ENCODE measurements around the gene MOB3C. TPM values are rescaled to one million over a fixed set of nuclear protein-coding genes. Genes with fewer than 3 reads are reported as not detected.

Gene MOB3C
- total RNA-seq, 1 experiment from 2014 or later = 13.2 TPM

- H3K9me3 ChIP-seq (ENCODE audit: low read length) = no peaks in the 10 kb centered on the region
- ChIA-PET CTCF (interaction anchor here (0.6 to 1.1 kb wide), 2 partner anchors 31 to 82 kb away, joined by 3 to 4 read pairs; no protein-coding TSS in a partner anchor), POLR2A (ENCODE audit: unreplicated experiment) (no interaction called here)
- H4K20me1 ChIP-seq (ENCODE audit: low read length) = no peaks in the 10 kb centered on the region
- H3K27me3 ChIP-seq (ENCODE audit: low read length) = no peaks in the 10 kb centered on the region
- peak; percentile 98 for DNase-seq
- TF ChIP-seq EZH2 (IDR thresholded peaks at IDR 0.05; ENCODE audit: low read length, unreplicated experiment) (no peak), EZH2phosphoT487 (IDR thresholded peaks at IDR 0.05; ENCODE audit: borderline replicate concordance, low read length) (no peak), CTCF (conservative IDR thresholded peaks at IDR 0.05; ENCODE audit: low read depth, low read length) (no peak)
- no peak overlapping the region for H3K4me3 ChIP-seq (ENCODE audit: low read length)
- no peaks in the 10 kb centered on the region for H3K9me2 ChIP-seq (replicated peaks; ENCODE audit: low read length)
- no peak overlapping the region for H3K9ac ChIP-seq (ENCODE audit: low read length)
- no peaks in the 10 kb centered on the region for H3F3A ChIP-seq (ENCODE audit: low read length, unreplicated experiment)
- H3K79me2 ChIP-seq (ENCODE audit: low read length) = no peaks in the 10 kb centered on the region
- H3K27ac ChIP-seq (ENCODE audit: low read length) = peak overlapping the region; percentile 59
- peak overlapping the region; percentile 64 for H3K4me2 ChIP-seq (ENCODE audit: low read length)
- 0 out of 2 replicates have a peak overlapping the region, but pooled peaks have one; percentile 35 for H2AFZ ChIP-seq (ENCODE audit: low read length)
- H3K4me1 ChIP-seq (ENCODE audit: insufficient read depth, low read length) = peaks cover 21% of the 10 kb centered on the region
- H3K36me3 ChIP-seq (ENCODE audit: low read depth, low read length) = peaks cover 17% of the 10 kb centered on the region
- peak; percentile 99 for ATAC-seq
- BruUV-seq (replicated peaks) = no TSS peak
- intact Hi-C loops (cut with micrococcal nuclease) = loop anchor here (2.0 kb wide), 1 partner anchor 21 kb away; no protein-coding TSS in a partner anchor
These were observed 26.8 kb upstream of the MOB3C start for GRCh38 chr1:46643368-46643775.

- H3K4me3 ChIP-seq (ENCODE audit: low read length) = no peak overlapping the region
- H3K9me3 ChIP-seq (ENCODE audit: low read length) = no peaks in the 10 kb centered on the region
- intact Hi-C loops (cut with micrococcal nuclease) = loop anchor here (2.0 kb wide), 1 partner anchor 19 kb away; no protein-coding TSS in a partner anchor
- CTCF ChIA-PET = no interaction called here
- H3K36me3 ChIP-seq (ENCODE audit: low read depth, low read length) = peaks cover 13% of the 10 kb centered on the region; the same call in 1 of the 2 replicates
- H3F3A ChIP-seq (ENCODE audit: low read length, unreplicated experiment) = no peaks in the 10 kb centered on the region
- BruUV-seq (replicated peaks) = no TSS peak
- no peak overlapping the region for H3K27ac ChIP-seq (ENCODE audit: low read length)
- H3K9me2 ChIP-seq (replicated peaks; ENCODE audit: low read length) = no peaks in the 10 kb centered on the region
- H3K4me2 ChIP-seq (ENCODE audit: low read length) = no peak overlapping the region
- H3K4me1 ChIP-seq (ENCODE audit: insufficient read depth, low read length) = peaks cover 21% of the 10 kb centered on the region
- no peak for DNase-seq
- no peak for TF ChIP-seq CTCF (conservative IDR thresholded peaks at IDR 0.05; ENCODE audit: low read depth, low read length)
- no peak for TF ChIP-seq EZH2phosphoT487 (IDR thresholded peaks at IDR 0.05; ENCODE audit: borderline replicate concordance, low read length)
- no peak for TF ChIP-seq EZH2 (IDR thresholded peaks at IDR 0.05; ENCODE audit: low read length, unreplicated experiment)
- no peak overlapping the region for H3K9ac ChIP-seq (ENCODE audit: low read length)
- H4K20me1 ChIP-seq (ENCODE audit: low read length) = no peaks in the 10 kb centered on the region
- ATAC-seq = no peak
- POLR2A ChIA-PET (ENCODE audit: unreplicated experiment) = no interaction called here
- no peak overlapping the region for H2AFZ ChIP-seq (ENCODE audit: low read length)
- no peaks in the 10 kb centered on the region for H3K27me3 ChIP-seq (ENCODE audit: low read length)
- H3K79me2 ChIP-seq (ENCODE audit: low read length) = no peaks in the 10 kb centered on the region
These were observed 25.6 kb upstream of the MOB3C start for GRCh38 chr1:46642115-46642680.

GRCh38 chr1:46639547-46639946, 22.9 kb upstream of the MOB3C start:
- CTCF ChIA-PET = no interaction called here
- intact Hi-C loops (cut with micrococcal nuclease) = no loop called here

More at GRCh38 chr1:46639547-46639946, 22.9 kb upstream of the MOB3C start:
- Histone ChIP-seq H3K4me3 (ENCODE audit: low read length) (no peak overlapping the region), H4K20me1 (ENCODE audit: low read length) (no peaks in the 10 kb centered on the region), H3K9me3 (ENCODE audit: low read length) (no peaks in the 10 kb centered on the region), H3K36me3 (ENCODE audit: low read depth, low read length) (peaks cover 18% of the 10 kb centered on the region; the same call in 1 of the 2 replicates), H2AFZ (ENCODE audit: low read length) (no peak overlapping the region), H3K27me3 (ENCODE audit: low read length) (no peaks in the 10 kb centered on the region), H3K9me2 (replicated peaks; ENCODE audit: low read length) (no peaks in the 10 kb centered on the region), H3K4me1 (ENCODE audit: insufficient read depth, low read length) (peaks cover 21% of the 10 kb centered on the region), H3F3A (ENCODE audit: low read length, unreplicated experiment) (no peaks in the 10 kb centered on the region), H3K4me2 (ENCODE audit: low read length) (no peak overlapping the region), H3K9ac (ENCODE audit: low read length) (no peak overlapping the region), H3K79me2 (ENCODE audit: low read length) (no peaks in the 10 kb centered on the region), H3K27ac (ENCODE audit: low read length) (no peak overlapping the region)
- no TSS peak for BruUV-seq (replicated peaks)
- no peak for DNase-seq
- ATAC-seq = no peak
- POLR2A ChIA-PET (ENCODE audit: unreplicated experiment) = interaction anchor here (0.5 to 0.6 kb wide), 2 partner anchors 8 to 28 kb away, joined by 3 to 5 read pairs; partner anchors contain the start of gene ATPAF1
- TF ChIP-seq CTCF (conservative IDR thresholded peaks at IDR 0.05; ENCODE audit: low read depth, low read length) = no peak
- no peak for TF ChIP-seq EZH2 (IDR thresholded peaks at IDR 0.05; ENCODE audit: low read length, unreplicated experiment)
- TF ChIP-seq EZH2phosphoT487 (IDR thresholded peaks at IDR 0.05; ENCODE audit: borderline replicate concordance, low read length) = no peak
